ENCODE data around the gene MGP. TPM values are rescaled to one million over a fixed set of nuclear protein-coding genes. Genes with fewer than 3 reads are reported as not detected.

MGP gene
- polyA plus RNA-seq, 1 donor from 2014 or later = 0.90 TPM

DNA sequence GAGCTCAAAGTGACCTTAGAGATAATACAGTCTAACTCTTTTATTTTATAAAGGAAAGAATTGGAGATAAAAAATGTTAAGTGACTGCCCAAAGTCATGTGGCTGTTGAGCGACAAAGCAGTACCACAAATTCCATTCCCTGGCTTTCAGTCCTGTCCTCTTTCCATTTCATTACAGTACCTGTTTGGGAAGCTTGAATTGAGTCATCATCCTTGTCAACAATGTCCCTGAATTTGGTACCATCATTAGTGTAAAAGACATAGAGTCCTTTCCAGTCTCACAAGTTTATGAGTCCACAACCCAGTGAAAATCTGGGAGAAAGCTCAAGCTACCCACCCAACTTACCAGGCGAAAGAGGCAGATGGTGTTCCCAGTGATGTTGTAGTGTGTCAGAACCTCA is 48.9 kb upstream of the MGP start:
- H3K27me3 ChIP-seq (ENCODE audit: insufficient read depth, low read depth, low read length) = no peaks in the 10 kb centered on the region
- TF ChIP-seq EP300 (conservative IDR thresholded peaks at IDR 0.05; ENCODE audit: poor library complexity, severe bottlenecking) = no peak
- TF ChIP-seq, protein P1, sequence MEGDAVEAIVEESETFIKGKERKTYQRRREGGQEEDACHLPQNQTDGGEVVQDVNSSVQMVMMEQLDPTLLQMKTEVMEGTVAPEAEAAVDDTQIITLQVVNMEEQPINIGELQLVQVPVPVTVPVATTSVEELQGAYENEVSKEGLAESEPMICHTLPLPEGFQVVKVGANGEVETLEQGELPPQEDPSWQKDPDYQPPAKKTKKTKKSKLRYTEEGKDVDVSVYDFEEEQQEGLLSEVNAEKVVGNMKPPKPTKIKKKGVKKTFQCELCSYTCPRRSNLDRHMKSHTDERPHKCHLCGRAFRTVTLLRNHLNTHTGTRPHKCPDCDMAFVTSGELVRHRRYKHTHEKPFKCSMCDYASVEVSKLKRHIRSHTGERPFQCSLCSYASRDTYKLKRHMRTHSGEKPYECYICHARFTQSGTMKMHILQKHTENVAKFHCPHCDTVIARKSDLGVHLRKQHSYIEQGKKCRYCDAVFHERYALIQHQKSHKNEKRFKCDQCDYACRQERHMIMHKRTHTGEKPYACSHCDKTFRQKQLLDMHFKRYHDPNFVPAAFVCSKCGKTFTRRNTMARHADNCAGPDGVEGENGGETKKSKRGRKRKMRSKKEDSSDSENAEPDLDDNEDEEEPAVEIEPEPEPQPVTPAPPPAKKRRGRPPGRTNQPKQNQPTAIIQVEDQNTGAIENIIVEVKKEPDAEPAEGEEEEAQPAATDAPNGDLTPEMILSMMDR (IDR thresholded peaks at IDR 0.05; ENCODE audit: poor library complexity, severe bottlenecking) = no peak
- TF ChIP-seq REST (IDR thresholded peaks at IDR 0.05; ENCODE audit: borderline replicate concordance) = no peak
- no peak for TF ChIP-seq RAD21 (conservative IDR thresholded peaks at IDR 0.05)
- TF ChIP-seq TAF1 (IDR thresholded peaks at IDR 0.05; ENCODE audit: low read depth) = no peak
- TF ChIP-seq MXI1 (conservative IDR thresholded peaks at IDR 0.05; ENCODE audit: poor library complexity, severe bottlenecking) = no peak
- no peak for TF ChIP-seq EZH2 (IDR thresholded peaks at IDR 0.05; ENCODE audit: borderline replicate concordance, insufficient read depth, low read length, poor library complexity, severe bottlenecking)
- TF ChIP-seq SMC3 (conservative IDR thresholded peaks at IDR 0.05; ENCODE audit: poor library complexity) = no peak
- TF ChIP-seq POLR2AphosphoS5 (IDR thresholded peaks at IDR 0.05) = no peak
- no peaks in the 10 kb centered on the region for H3K79me2 ChIP-seq (replicated peaks; ENCODE audit: insufficient read depth, low read length)
- H3K4me2 ChIP-seq (ENCODE audit: low read length) = no peak overlapping the region
- H3K9me2 ChIP-seq (ENCODE audit: insufficient read depth, low read length) = no peaks in the 10 kb centered on the region
- H3K9ac ChIP-seq (ENCODE audit: low read length) = no peak overlapping the region
- no peaks in the 10 kb centered on the region for H3F3A ChIP-seq (ENCODE audit: insufficient read depth, low read length, poor library complexity, severe bottlenecking)
- H3K9me3 ChIP-seq (ENCODE audit: low read length) = no peaks in the 10 kb centered on the region
- H2AFZ ChIP-seq (ENCODE audit: low read depth, low read length) = no peak overlapping the region
- no peak overlapping the region for H3K4me3 ChIP-seq (ENCODE audit: low read length)
- no peaks in the 10 kb centered on the region for H4K20me1 ChIP-seq (ENCODE audit: insufficient read depth)
- H3K36me3 ChIP-seq (ENCODE audit: insufficient read depth, low read length) = no peaks in the 10 kb centered on the region
- no peak overlapping the region for H3K27ac ChIP-seq (ENCODE audit: low read length)

DNA sequence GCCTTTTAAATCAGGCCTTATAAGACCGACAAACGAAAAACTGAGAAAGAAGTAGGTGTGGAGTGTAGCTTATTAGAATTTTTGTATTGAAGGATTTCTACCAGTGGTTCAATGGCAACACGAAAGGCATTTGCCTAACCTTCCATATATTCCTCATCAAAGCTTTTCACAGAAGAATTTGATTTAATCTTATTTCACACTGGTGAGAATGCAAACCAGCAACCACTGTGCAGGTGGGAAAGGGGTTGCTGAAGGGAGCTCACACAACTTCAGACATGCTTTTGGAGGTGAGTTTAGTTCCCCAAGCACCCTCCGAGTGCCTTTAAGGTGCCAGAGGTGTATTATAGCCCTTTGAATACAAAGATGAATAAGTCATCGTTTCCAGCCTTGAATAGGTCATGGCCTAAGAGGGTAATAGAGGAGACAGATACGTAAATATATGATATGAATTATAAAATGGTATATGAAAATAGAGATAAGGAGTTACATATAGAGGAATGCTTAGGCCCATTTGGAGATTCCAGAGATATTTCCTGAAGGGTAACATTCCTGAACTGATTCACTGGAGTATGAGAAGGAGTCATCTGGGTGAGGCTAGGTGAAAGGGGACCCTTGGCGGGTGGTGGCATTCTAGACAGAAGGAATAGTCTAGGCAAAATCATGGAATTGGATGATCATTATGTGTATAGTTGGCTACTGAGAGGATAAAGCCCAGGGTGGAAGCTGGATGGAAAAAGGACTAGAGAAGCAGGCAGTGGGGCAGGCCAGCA is 46.3 kb upstream of the MGP start:
- Histone ChIP-seq H3K4me2 (ENCODE audit: low read length) (no peak overlapping the region), H3K27me3 (ENCODE audit: insufficient read depth, low read depth, low read length) (no peaks in the 10 kb centered on the region), H2AFZ (ENCODE audit: low read depth, low read length) (no peak overlapping the region), H3K4me3 (ENCODE audit: low read length) (no peak overlapping the region), H3K9me3 (ENCODE audit: low read length) (no peaks in the 10 kb centered on the region), H3K9me2 (ENCODE audit: insufficient read depth, low read length) (no peaks in the 10 kb centered on the region), H4K20me1 (ENCODE audit: insufficient read depth) (no peaks in the 10 kb centered on the region), H3K36me3 (ENCODE audit: insufficient read depth, low read length) (no peaks in the 10 kb centered on the region), H3K79me2 (replicated peaks; ENCODE audit: insufficient read depth, low read length) (no peaks in the 10 kb centered on the region), H3K9ac (ENCODE audit: low read length) (no peak overlapping the region), H3K27ac (ENCODE audit: low read length) (no peak overlapping the region), H3F3A (ENCODE audit: insufficient read depth, low read length, poor library complexity, severe bottlenecking) (no peaks in the 10 kb centered on the region)
- TF ChIP-seq, protein P1 (IDR thresholded peaks at IDR 0.05; ENCODE audit: poor library complexity, severe bottlenecking) = no peak
- TF ChIP-seq POLR2AphosphoS5 (IDR thresholded peaks at IDR 0.05) = no peak
- TF ChIP-seq SMC3 (conservative IDR thresholded peaks at IDR 0.05; ENCODE audit: poor library complexity) = no peak
